OCI-LY1 (cell line): ENCODE measurements around the gene DGKG.

Source experiments
- H2AFZ ChIP-seq: fragments of 200-600 bp; sonication (generic), shearing (Covaris generic); 2 replicates; pipeline ENCODE4 v1.6.0; 2014; ENCODE audit warnings: antibody characterized with exemption, mild to moderate bottlenecking, low read length
- H3F3A ChIP-seq: fragments of 200-600 bp; sonication (generic), shearing (Covaris generic); 2 replicates; pipeline ENCODE4 v1.6.0; 2014; ENCODE audit warnings: mild to moderate bottlenecking, antibody characterized with exemption, low read length, moderate library complexity; ENCODE audit not compliant: insufficient read depth
- H3K27ac ChIP-seq: fragments of 200-600 bp; sonication (generic); 2 replicates; pipeline ENCODE4 v1.5.1; 2014; ENCODE audit warnings: low read length, mixed run types, mild to moderate bottlenecking, low read depth; ENCODE audit not compliant: poor library complexity, severe bottlenecking
- H3K27me3 ChIP-seq: fragments of 200-600 bp; sonication (generic); 2 replicates; pipeline ENCODE4 v1.6.0; 2014; ENCODE audit warnings: antibody characterized with exemption, mild to moderate bottlenecking, low read length, moderate library complexity; ENCODE audit not compliant: insufficient read depth
- H3K36me3 ChIP-seq: fragments of 200-600 bp; sonication (generic); 2 replicates; pipeline ENCODE4 v1.6.1; 2014; ENCODE audit warnings: mild to moderate bottlenecking, antibody characterized with exemption, low read length, moderate library complexity, mixed read lengths; ENCODE audit not compliant: insufficient read depth
- H3K4me1 ChIP-seq: fragments of 200-600 bp; sonication (generic); 2 replicates; pipeline ENCODE4 v1.5.1; 2014; ENCODE audit warnings: mild to moderate bottlenecking, low read length, moderate library complexity; ENCODE audit not compliant: insufficient read depth, severe bottlenecking
- H3K4me2 ChIP-seq: fragments of 200-600 bp; sonication (generic), shearing (Covaris generic); 2 replicates; pipeline ENCODE4 v1.6.1; 2014; ENCODE audit warnings: low read length
- H3K4me3 ChIP-seq: fragments of 200-600 bp; sonication (generic); 2 replicates; pipeline ENCODE4 v1.5.1; 2014; ENCODE audit warnings: low read length, low read depth, mild to moderate bottlenecking, mixed read lengths; ENCODE audit not compliant: poor library complexity, severe bottlenecking
- H3K79me2 ChIP-seq: fragments of 200-600 bp; shearing (Covaris generic); 2 replicates; pipeline ENCODE4 v1.6.1; 2016; ENCODE audit warnings: mixed run types, low read length, mixed read lengths; ENCODE audit not compliant: insufficient read depth
- H3K9ac ChIP-seq: fragments of 200-600 bp; sonication (generic), shearing (Covaris generic); 2 replicates; pipeline ENCODE4 v1.6.1; 2014; ENCODE audit warnings: mild to moderate bottlenecking, low read length, mixed read lengths
- H3K9me2 ChIP-seq: fragments of 200-600 bp; sonication (generic), shearing (Covaris generic); 2 replicates; pipeline ENCODE4 v1.6.1; 2014; ENCODE audit warnings: low read depth, mild to moderate bottlenecking, low read length, mixed read lengths
- H3K9me3 ChIP-seq: fragments of 200-600 bp; shearing (Covaris generic); 2 replicates; pipeline ENCODE4 v1.6.1; 2014; ENCODE audit warnings: low read length, mixed read lengths
- H4K20me1 ChIP-seq: fragments of 200-600 bp; sonication (generic), shearing (Covaris generic); 2 replicates; pipeline ENCODE4 v1.6.0; 2016; ENCODE audit warnings: mild to moderate bottlenecking, low read length; ENCODE audit not compliant: insufficient read depth
- CTCF ChIP-seq: fragments of 200-600 bp; sonication (generic), shearing (Covaris generic); IDR thresholded peaks from 2 replicates; pipeline ENCODE4 v1.5.1; 2017; ENCODE audit warnings: mild to moderate bottlenecking, antibody characterized with exemption, low read length, moderate library complexity, mixed read lengths
- EZH2 ChIP-seq: fragments of 200-600 bp; sonication (generic), shearing (Covaris generic); IDR thresholded peaks from 2 replicates; pipeline ENCODE4 v1.8.0; 2017; ENCODE audit warnings: borderline replicate concordance, mixed run types, mild to moderate bottlenecking, antibody characterized with exemption, low read length, moderate library complexity, mixed read lengths

The DGKG gene

GRCh38 chr3:186255703-186256331 is 106.2 kb downstream of the DGKG start:
- H3K36me3 ChIP-seq, result no peaks in the 10 kb centered on the region
- H3K9me3 ChIP-seq, result no peaks in the 10 kb centered on the region
- H3K79me2 ChIP-seq, result no peaks in the 10 kb centered on the region
- no peaks in the 10 kb centered on the region for H3F3A ChIP-seq
- peak overlapping the region; percentile 26 for H3K4me3 ChIP-seq
- H3K27me3 ChIP-seq, result no peaks in the 10 kb centered on the region; the same call in 1 of the 2 replicates
- TF ChIP-seq EZH2, result no peak
- TF ChIP-seq CTCF, result peak; percentile 93
- H2AFZ ChIP-seq, result no peak overlapping the region
- H3K9ac ChIP-seq, result no peak overlapping the region; the same call in 1 of the 2 replicates
- H3K27ac ChIP-seq, result no peak overlapping the region
- H3K4me1 ChIP-seq, result peaks cover 34% of the 10 kb centered on the region
- no peaks in the 10 kb centered on the region for H4K20me1 ChIP-seq
- no peaks in the 10 kb centered on the region for H3K9me2 ChIP-seq
- peak overlapping the region; percentile 51; the same call in 1 of the 2 replicates for H3K4me2 ChIP-seq

GRCh38 chr3:186254676-186255650 is 107.1 kb downstream of the DGKG start:
- H3K27me3 ChIP-seq, result no peaks in the 10 kb centered on the region; the same call in 1 of the 2 replicates
- no peaks in the 10 kb centered on the region for H3K9me2 ChIP-seq
- H3K4me2 ChIP-seq, result peak overlapping the region; percentile 51; the same call in 1 of the 2 replicates
- no peak overlapping the region for H2AFZ ChIP-seq
- no peaks in the 10 kb centered on the region for H3F3A ChIP-seq
- no peak overlapping the region for H3K27ac ChIP-seq
- no peak overlapping the region for H3K9ac ChIP-seq
- peak overlapping the region; percentile 26 for H3K4me3 ChIP-seq
- no peaks in the 10 kb centered on the region for H3K79me2 ChIP-seq
- H3K4me1 ChIP-seq, result peaks cover 34% of the 10 kb centered on the region
- H3K36me3 ChIP-seq, result no peaks in the 10 kb centered on the region
- no peak for TF ChIP-seq CTCF
- TF ChIP-seq EZH2, result no peak
- H3K9me3 ChIP-seq, result no peaks in the 10 kb centered on the region
- H4K20me1 ChIP-seq, result no peaks in the 10 kb centered on the region

DNA sequence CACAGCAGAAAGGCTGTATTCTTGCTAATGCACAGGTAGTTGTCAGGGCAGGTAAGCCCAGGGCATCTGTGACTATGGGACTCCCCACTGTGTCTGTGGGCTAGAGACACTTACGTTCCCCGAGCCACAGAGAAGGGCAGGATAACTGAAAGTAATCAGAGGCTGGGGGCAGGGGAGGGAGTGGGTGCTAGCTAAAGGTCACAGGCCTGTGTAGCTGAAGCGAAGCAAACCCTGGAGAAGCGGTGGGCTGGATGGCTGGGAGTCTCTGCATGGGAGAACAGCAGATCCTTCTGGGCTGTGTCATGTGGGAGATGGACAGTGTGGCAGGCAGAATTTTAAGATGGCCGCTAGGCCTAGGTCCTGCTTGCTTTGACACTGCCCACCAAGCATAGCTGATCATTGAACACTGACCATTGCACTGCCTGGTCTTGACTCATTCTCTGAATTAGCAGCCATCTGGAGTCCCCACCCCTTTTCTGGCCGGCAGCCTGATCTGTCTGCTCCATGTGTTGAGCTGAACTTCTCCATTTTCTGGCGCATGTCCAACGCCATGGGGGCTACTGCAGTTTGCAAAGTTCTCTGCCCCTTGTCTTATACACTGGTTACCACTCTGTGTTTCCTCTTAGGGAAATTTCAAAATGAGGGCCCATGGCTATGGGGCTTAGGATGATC is 110.0 kb downstream of the DGKG start:
- Histone ChIP-seq H2AFZ (no peak overlapping the region), H3K27me3 (no peaks in the 10 kb centered on the region; the same call in 1 of the 2 replicates), H3K9me3 (no peaks in the 10 kb centered on the region), H3K79me2 (no peaks in the 10 kb centered on the region), H3K9ac (no peak overlapping the region), H3K4me2 (no peak overlapping the region), H3F3A (no peaks in the 10 kb centered on the region), H4K20me1 (no peaks in the 10 kb centered on the region), H3K27ac (no peak overlapping the region), H3K36me3 (no peaks in the 10 kb centered on the region), H3K4me3 (no peak overlapping the region), H3K9me2 (no peaks in the 10 kb centered on the region), H3K4me1 (peaks cover 21% of the 10 kb centered on the region)
- TF ChIP-seq EZH2, result no peak
- no peak for TF ChIP-seq CTCF
